PFSK-1 (cell line): Measurements from ENCODE around the gene TMEM242.

Experiments
- FOXP2 ChIP-seq: optimal IDR thresholded peaks from 2 replicates; pipeline ENCODE3; 2011; ENCODE audit warnings: borderline replicate concordance, control low read depth, inconsistent platforms; ENCODE audit not compliant: insufficient read depth; ENCODE audit errors: extremely low read length, extremely low read depth
- POLR2AphosphoS5 ChIP-seq: IDR thresholded peaks from 2 replicates; pipeline ENCODE4 v1.6.1; 2012; ENCODE audit warnings: low read depth, mild to moderate bottlenecking, control low read depth, low read length, moderate library complexity
- REST ChIP-seq, 2 experiments: IDR thresholded peaks; 2 replicates each; pipeline versions ENCODE4 v1.6.1 to v1.8.0; 2011 to 2012; ENCODE audit warnings: low read depth in 2 of 2, low read length in 2 of 2, control low read depth in 1 of 2, inconsistent platforms in 1 of 2, mild to moderate bottlenecking in 1 of 2, moderate library complexity in 1 of 2; ENCODE audit not compliant: insufficient read depth in 1 of 2
- SIN3A ChIP-seq: IDR thresholded peaks from 2 replicates; pipeline ENCODE4 v1.6.1; 2012; ENCODE audit warnings: mild to moderate bottlenecking, low read length, moderate library complexity, borderline replicate concordance; ENCODE audit not compliant: insufficient read depth
- TAF1 ChIP-seq: IDR thresholded peaks from 2 replicates; pipeline ENCODE4 v1.6.1; 2012; ENCODE audit warnings: low read length, control low read depth, borderline replicate concordance; ENCODE audit not compliant: insufficient read depth

The TMEM242 gene

DNA sequence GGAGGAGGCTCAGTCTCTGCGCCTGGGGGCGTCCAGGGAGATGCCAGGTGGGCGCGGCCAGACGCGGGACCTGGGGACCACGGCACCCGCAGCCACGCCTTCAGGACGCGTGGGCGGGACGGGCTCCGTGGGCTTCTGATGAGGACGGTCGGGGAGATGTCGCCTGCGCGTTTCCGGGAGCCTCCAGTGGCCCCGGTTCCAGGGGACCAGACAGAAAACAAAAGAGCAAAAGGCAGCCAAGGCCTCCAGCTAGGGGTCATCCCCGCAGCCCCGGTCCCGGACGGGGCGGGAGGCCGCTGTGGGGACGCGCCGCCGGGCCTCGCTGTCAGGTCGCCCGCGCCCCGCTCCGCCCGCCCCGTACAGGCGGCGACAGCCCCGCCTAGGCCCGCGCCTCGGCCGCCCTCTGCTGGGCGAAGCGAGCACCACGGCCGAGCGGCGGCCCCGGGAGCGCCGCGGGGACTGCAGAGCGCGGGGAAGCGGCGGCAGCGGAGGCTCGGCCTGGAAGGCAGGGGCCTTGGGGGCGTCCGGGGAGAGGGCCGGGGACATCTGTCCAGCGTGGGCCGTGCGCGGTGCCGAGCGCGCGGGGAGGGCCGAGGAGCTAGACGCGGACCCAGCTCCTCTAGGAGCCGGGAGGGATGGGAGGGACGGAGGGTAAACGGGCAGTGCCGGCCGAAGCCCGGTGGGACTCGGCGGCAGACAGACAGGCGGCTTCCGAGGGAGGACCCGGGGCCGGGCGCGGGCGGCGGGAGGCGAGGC lies 48.7 kb downstream of the TMEM242 start:
- TF ChIP-seq FOXP2 (no peak), TAF1 (0 out of 2 replicates have a peak, but pooled peaks have one; percentile 14)

DNA sequence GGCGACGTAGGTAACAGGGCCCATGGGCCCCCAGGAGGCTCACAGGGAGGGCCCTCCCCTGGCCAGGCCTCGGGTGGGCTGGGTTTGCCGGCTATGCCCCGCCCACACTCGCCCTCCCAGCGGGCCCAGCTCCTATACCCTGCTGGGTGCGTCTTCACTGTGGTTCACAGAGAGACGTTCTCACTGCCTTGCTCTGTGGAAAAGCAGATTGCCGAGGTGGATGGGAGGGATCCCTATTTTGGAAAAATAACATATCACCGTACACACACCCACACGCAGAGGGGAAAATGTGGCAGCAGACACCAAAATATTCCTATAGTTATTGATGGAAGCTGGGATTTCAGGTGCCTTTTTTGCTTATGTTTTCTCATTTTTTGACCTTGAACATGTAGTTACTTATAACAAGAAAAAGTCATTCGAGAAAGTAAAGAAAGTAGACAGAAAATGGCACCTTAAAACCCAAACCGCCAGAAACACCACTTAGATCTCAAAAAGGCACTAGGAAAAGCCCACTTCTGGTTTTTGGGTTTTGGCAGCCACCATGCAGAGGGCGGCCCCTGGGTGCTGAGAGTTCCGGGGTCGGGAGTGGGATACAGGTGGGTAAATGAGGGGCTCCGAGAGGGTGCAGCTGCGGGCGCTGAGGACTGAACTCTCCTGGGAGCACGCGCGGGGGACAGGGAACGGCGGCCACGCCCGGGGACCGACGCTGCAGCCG lies 49.4 kb downstream of the TMEM242 start:
- TF ChIP-seq REST (IDR thresholded peaks at IDR 0.05; ENCODE audit: insufficient read depth in 1 of 2, low read depth in 2 of 2, low read length in 2 of 2): no peak
- no peak for TF ChIP-seq FOXP2
- no peak for TF ChIP-seq SIN3A
- no peak for TF ChIP-seq POLR2AphosphoS5
- no peak for TF ChIP-seq TAF1

DNA sequence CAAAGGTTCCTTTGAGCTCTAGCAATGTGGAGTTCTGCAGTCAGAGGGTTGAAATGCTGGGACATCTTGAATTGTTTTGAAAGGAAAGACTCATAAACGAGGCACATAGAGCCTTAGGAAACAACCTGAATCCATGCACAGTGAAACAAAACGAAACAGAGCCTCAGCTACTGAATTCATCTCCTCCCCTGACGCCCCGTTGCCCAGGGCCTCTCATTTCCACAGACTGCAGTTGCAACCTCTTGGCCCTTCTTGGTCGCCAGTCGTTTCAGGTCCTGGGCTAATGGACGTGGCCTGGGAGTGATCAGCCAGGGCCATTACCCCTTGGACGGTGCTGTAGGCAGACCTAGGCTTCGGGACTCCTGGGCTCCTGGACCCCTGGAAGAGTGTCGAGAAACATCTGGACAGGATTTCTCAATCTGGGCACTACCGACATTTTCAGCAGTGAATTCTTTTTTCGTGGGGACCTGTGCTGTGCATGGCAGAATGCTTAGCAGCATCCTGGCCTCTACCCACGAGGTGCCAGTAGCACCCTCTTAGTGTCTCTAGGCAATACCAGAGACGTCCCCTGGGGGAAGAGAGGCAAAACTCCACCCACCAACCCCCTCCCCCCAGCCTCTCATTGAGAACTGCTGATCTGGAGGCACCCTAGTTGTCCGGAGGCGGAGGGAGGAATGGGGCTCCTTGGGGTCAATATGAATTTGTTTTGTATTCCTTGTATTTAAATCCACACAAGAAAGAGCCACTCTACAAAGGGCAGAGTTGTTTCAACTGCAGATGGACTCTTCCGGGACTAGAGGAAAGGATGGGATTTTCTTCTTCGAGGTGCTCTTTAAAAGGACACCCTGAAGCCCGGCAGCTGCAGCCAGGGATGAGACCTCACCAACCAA lies 50.2 kb downstream of the TMEM242 start:
- TF ChIP-seq REST (IDR thresholded peaks at IDR 0.05; ENCODE audit: insufficient read depth in 1 of 2, low read depth in 2 of 2, low read length in 2 of 2) (no peak), FOXP2 (no peak), TAF1 (no peak), POLR2AphosphoS5 (no peak), SIN3A (no peak)

GRCh38 chr6:157272372-157272771 lies 50.9 kb downstream of the TMEM242 start:
- TF ChIP-seq POLR2AphosphoS5 (no peak), TAF1 (no peak), FOXP2 (no peak), REST (IDR thresholded peaks at IDR 0.05; ENCODE audit: insufficient read depth in 1 of 2, low read depth in 2 of 2, low read length in 2 of 2) (no peak), SIN3A (no peak)

GRCh38 chr6:157271911-157272310 lies 51.4 kb downstream of the TMEM242 start:
- TF ChIP-seq SIN3A (no peak), TAF1 (no peak), REST (IDR thresholded peaks at IDR 0.05; ENCODE audit: insufficient read depth in 1 of 2, low read depth in 2 of 2, low read length in 2 of 2) (no peak), FOXP2 (no peak), POLR2AphosphoS5 (no peak)
